HepG2 (cell line): ENCODE data around the gene TAS2R13. TPM values are rescaled to one million over a fixed set of nuclear protein-coding genes. Genes with fewer than 3 reads are reported as not detected.
A peak's percentile ranks its signal among the peaks of the same experiment; 100 is the strongest.

Experiments
- CC2D1A ChIP-seq: sonication (generic); formaldehyde crosslinking; IDR thresholded peaks from 2 replicates; pipeline ENCODE4 v1.8.1; 2023; ENCODE audit warnings: mild to moderate bottlenecking, missing genetic modification reagents
- CHD4 ChIP-seq: fragments of 200-600 bp; sonication (generic); IDR thresholded peaks from 2 replicates; pipeline ENCODE4 v1.7.0; 2017; ENCODE audit warnings: mild to moderate bottlenecking, low read length, borderline replicate concordance
- HMG20B ChIP-seq: conservative IDR thresholded peaks from 2 replicates; pipeline ENCODE4 v1.6.1; 2016; ENCODE audit warnings: missing genetic modification reagents, missing compliant biosample characterization
- HNRNPL ChIP-seq: fragments of 200-400 bp; formaldehyde crosslinking; IDR thresholded peaks from 2 replicates; pipeline ENCODE4 v1.6.1; 2017; ENCODE audit warnings: mild to moderate bottlenecking, low read depth, low read length
- RARG ChIP-seq: sonication (generic); formaldehyde crosslinking; IDR thresholded peaks from 2 replicates; pipeline ENCODE4 v1.4.0; 2020; ENCODE audit warnings: low read depth, mild to moderate bottlenecking, missing genetic modification reagents
- RFX3 ChIP-seq: IDR thresholded peaks from 2 replicates; pipeline ENCODE4 v1.6.1; 2016; ENCODE audit warnings: missing biosample characterization, missing genetic modification reagents
- ZNF292 ChIP-seq: sonication (generic); formaldehyde crosslinking; IDR thresholded peaks from 2 replicates; pipeline ENCODE4 v1.8.1; 2022; ENCODE audit warnings: mild to moderate bottlenecking, low read depth, missing genetic modification reagents, borderline replicate concordance
- ZNF343 ChIP-seq: sonication (generic); formaldehyde crosslinking; IDR thresholded peaks from 2 replicates; pipeline ENCODE4 v1.4.0; 2020; ENCODE audit warnings: mild to moderate bottlenecking, missing genetic modification reagents
- polyA plus RNA-seq, 8 experiments: library from polyadenylated mRNA; depleted of rRNA in 3 of 8; stranded (reverse) in 7 of 8; unstranded in 1 of 8; fragments of >200 nt; fragmentation: Illumina TruSeq in 4 of 8; extraction: Trizol in 4 of 8; gene quantifications; 2 replicates each; pipeline versions ENCODE4 v1.2.1 to v1.2.3, GENCODE V29; 2011 to 2016; ENCODE audit warnings: low read depth in 4 of 8, missing spikeins in 1 of 8, mixed read lengths in 1 of 8; ENCODE audit not compliant: insufficient read depth in 1 of 8
- total RNA-seq, 5 experiments: library from RNA; depleted of rRNA; stranded (reverse); fragments of >200 nt; fragmentation: Illumina TruSeq; extraction: Trizol; gene quantifications; 2 replicates each; pipeline ENCODE4 v1.2.3, GENCODE V29; 2016; ENCODE audit warnings: low read depth in 1 of 5
- TF ChIP-seq, protein P1 (sequence below), 2 experiments: sonication (generic) in 1 of 2; formaldehyde crosslinking in 1 of 2; IDR thresholded peaks; 2 replicates each; pipeline versions ENCODE4 v1.5.1 to v1.6.1; 2011 to 2020; ENCODE audit warnings: borderline replicate concordance in 1 of 2, low read depth in 1 of 2, low read length in 1 of 2, mild to moderate bottlenecking in 1 of 2, missing genetic modification reagents in 1 of 2, moderate library complexity in 1 of 2
- TF ChIP-seq, protein P2 (sequence below), 2 experiments: IDR thresholded peaks; 2 replicates each; pipeline ENCODE4 v1.6.1; 2011 to 2012; ENCODE audit warnings: low read length in 2 of 2, borderline replicate concordance in 1 of 2, low read depth in 1 of 2, mild to moderate bottlenecking in 1 of 2, moderate library complexity in 1 of 2
- TF ChIP-seq, protein P3 (sequence below): sonication (generic); formaldehyde crosslinking; IDR thresholded peaks from 2 replicates; pipeline ENCODE4 v1.9.0; 2021; ENCODE audit warnings: mild to moderate bottlenecking, missing genetic modification reagents
- TF ChIP-seq, protein P4 (sequence below): sonication (generic); formaldehyde crosslinking; IDR thresholded peaks from 2 replicates; pipeline ENCODE4 v1.8.1; 2023; ENCODE audit warnings: mild to moderate bottlenecking, inconsistent platforms, moderate library complexity, missing genetic modification reagents, borderline replicate concordance
- TF ChIP-seq, protein P5 (sequence below): sonication (generic); formaldehyde crosslinking; IDR thresholded peaks from 2 replicates; pipeline ENCODE4 v1.9.0; 2021; ENCODE audit warnings: missing genetic modification reagents, mild to moderate bottlenecking, borderline replicate concordance

The TAS2R13 gene
- total and polyA plus RNA-seq, 2 of the 13 experiments (the other 11 are each of a cell fraction or from before 2014, with no cell fraction given), result 0.33 to 1.3 TPM

DNA sequence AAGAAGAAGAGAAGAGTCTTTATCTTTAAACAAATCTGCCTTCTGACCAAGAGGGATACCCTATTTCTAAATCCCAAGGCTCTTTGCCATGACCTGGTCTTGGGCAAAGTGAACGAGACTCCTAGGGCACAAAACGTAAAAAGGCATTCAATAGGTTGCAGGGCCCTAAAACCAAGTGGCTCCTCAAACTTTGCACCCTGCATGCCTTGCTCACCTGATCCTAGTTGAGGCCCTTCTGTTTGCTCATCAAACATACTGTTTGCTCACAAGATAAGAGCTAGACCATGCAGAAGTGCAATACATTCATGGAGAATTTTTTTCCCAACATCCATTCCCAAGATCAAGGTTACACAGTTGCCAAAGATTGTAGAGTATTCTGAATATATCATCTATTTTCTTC lies 17.4 kb downstream of the TAS2R13 start (continued):
- TF ChIP-seq, protein P1, sequence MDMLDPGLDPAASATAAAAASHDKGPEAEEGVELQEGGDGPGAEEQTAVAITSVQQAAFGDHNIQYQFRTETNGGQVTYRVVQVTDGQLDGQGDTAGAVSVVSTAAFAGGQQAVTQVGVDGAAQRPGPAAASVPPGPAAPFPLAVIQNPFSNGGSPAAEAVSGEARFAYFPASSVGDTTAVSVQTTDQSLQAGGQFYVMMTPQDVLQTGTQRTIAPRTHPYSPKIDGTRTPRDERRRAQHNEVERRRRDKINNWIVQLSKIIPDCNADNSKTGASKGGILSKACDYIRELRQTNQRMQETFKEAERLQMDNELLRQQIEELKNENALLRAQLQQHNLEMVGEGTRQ (IDR thresholded peaks at IDR 0.05; ENCODE audit: low read depth, low read length), result no peak
- TF ChIP-seq, protein P1 (CRISPR knock-in tag; IDR thresholded peaks at IDR 0.05; ENCODE audit: borderline replicate concordance), result no peak; the same call in 1 of the 2 replicates
- TF ChIP-seq, protein P2, sequence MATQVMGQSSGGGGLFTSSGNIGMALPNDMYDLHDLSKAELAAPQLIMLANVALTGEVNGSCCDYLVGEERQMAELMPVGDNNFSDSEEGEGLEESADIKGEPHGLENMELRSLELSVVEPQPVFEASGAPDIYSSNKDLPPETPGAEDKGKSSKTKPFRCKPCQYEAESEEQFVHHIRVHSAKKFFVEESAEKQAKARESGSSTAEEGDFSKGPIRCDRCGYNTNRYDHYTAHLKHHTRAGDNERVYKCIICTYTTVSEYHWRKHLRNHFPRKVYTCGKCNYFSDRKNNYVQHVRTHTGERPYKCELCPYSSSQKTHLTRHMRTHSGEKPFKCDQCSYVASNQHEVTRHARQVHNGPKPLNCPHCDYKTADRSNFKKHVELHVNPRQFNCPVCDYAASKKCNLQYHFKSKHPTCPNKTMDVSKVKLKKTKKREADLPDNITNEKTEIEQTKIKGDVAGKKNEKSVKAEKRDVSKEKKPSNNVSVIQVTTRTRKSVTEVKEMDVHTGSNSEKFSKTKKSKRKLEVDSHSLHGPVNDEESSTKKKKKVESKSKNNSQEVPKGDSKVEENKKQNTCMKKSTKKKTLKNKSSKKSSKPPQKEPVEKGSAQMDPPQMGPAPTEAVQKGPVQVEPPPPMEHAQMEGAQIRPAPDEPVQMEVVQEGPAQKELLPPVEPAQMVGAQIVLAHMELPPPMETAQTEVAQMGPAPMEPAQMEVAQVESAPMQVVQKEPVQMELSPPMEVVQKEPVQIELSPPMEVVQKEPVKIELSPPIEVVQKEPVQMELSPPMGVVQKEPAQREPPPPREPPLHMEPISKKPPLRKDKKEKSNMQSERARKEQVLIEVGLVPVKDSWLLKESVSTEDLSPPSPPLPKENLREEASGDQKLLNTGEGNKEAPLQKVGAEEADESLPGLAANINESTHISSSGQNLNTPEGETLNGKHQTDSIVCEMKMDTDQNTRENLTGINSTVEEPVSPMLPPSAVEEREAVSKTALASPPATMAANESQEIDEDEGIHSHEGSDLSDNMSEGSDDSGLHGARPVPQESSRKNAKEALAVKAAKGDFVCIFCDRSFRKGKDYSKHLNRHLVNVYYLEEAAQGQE (IDR thresholded peaks at IDR 0.05; ENCODE audit: borderline replicate concordance in 1 of 2, low read depth in 1 of 2, low read length in 2 of 2), result peak in 1 of 2 experiments; percentile 72; a peak in 1 of 4 replicates
- TF ChIP-seq, protein P3, sequence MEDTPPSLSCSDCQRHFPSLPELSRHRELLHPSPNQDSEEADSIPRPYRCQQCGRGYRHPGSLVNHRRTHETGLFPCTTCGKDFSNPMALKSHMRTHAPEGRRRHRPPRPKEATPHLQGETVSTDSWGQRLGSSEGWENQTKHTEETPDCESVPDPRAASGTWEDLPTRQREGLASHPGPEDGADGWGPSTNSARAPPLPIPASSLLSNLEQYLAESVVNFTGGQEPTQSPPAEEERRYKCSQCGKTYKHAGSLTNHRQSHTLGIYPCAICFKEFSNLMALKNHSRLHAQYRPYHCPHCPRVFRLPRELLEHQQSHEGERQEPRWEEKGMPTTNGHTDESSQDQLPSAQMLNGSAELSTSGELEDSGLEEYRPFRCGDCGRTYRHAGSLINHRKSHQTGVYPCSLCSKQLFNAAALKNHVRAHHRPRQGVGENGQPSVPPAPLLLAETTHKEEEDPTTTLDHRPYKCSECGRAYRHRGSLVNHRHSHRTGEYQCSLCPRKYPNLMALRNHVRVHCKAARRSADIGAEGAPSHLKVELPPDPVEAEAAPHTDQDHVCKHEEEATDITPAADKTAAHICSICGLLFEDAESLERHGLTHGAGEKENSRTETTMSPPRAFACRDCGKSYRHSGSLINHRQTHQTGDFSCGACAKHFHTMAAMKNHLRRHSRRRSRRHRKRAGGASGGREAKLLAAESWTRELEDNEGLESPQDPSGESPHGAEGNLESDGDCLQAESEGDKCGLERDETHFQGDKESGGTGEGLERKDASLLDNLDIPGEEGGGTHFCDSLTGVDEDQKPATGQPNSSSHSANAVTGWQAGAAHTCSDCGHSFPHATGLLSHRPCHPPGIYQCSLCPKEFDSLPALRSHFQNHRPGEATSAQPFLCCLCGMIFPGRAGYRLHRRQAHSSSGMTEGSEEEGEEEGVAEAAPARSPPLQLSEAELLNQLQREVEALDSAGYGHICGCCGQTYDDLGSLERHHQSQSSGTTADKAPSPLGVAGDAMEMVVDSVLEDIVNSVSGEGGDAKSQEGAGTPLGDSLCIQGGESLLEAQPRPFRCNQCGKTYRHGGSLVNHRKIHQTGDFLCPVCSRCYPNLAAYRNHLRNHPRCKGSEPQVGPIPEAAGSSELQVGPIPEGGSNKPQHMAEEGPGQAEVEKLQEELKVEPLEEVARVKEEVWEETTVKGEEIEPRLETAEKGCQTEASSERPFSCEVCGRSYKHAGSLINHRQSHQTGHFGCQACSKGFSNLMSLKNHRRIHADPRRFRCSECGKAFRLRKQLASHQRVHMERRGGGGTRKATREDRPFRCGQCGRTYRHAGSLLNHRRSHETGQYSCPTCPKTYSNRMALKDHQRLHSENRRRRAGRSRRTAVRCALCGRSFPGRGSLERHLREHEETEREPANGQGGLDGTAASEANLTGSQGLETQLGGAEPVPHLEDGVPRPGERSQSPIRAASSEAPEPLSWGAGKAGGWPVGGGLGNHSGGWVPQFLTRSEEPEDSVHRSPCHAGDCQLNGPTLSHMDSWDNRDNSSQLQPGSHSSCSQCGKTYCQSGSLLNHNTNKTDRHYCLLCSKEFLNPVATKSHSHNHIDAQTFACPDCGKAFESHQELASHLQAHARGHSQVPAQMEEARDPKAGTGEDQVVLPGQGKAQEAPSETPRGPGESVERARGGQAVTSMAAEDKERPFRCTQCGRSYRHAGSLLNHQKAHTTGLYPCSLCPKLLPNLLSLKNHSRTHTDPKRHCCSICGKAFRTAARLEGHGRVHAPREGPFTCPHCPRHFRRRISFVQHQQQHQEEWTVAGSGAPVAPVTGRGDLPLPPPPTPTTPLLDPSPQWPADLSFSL, result peak; percentile 25; the same call in 1 of the 2 replicates
- TF ChIP-seq CC2D1A (CRISPR knock-in tag) (no peak), RFX3 (CRISPR knock-in tag) (peak; percentile 44; the same call in 1 of the 2 replicates), HNRNPL (no peak), ZNF343 (CRISPR knock-in tag) (no peak), ZNF292 (CRISPR knock-in tag) (peak; percentile 78; the same call in 1 of the 2 replicates), RARG (CRISPR knock-in tag) (peak; percentile 90; the same call in 1 of the 2 replicates), CHD4 (no peak), HMG20B (peak; percentile 91)
- TF ChIP-seq, protein P4, sequence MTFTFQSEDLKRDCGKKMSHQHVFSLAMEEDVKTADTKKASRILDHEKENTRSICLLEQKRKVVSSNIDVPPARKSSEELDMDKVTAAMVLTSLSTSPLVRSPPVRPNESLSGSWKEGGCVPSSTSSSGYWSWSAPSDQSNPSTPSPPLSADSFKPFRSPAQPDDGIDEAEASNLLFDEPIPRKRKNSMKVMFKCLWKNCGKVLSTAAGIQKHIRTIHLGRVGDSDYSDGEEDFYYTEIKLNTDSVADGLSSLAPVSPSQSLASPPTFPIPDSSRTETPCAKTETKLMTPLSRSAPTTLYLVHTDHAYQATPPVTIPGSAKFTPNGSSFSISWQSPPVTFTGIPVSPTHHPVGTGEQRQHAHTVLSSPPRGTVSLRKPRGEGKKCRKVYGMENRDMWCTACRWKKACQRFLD (CRISPR knock-in tag), result no peak
- TF ChIP-seq, protein P5, sequence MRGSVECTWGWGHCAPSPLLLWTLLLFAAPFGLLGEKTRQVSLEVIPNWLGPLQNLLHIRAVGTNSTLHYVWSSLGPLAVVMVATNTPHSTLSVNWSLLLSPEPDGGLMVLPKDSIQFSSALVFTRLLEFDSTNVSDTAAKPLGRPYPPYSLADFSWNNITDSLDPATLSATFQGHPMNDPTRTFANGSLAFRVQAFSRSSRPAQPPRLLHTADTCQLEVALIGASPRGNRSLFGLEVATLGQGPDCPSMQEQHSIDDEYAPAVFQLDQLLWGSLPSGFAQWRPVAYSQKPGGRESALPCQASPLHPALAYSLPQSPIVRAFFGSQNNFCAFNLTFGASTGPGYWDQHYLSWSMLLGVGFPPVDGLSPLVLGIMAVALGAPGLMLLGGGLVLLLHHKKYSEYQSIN, result no peak
